Ovary (tissue), 9 donors: Measurements from ENCODE around the gene ZNF629. TPM values are rescaled to one million over a fixed set of nuclear protein-coding genes. Genes with fewer than 3 reads are reported as not detected.
"Not testable (repeated sequence)": the region's sequence is repeated elsewhere in the genome, so short reads cannot be mapped to it uniquely, and the experiment has no call there.

Source experiments
- DNase-seq, 5 donors: peaks; one replicate each; pipeline ENCODE4 v3.0.0-alpha.2; 2019 to 2020
- H3K27ac ChIP-seq, 2 donors: fragments of 200-600 bp; one replicate each; pipeline versions ENCODE4 v1.5.1 to v1.8.0; 2019 to 2022
- H3K27me3 ChIP-seq: fragments of 200-600 bp; one replicate; pipeline ENCODE4 v1.8.0; 2022
- H3K36me3 ChIP-seq: fragments of 200-600 bp; sonication (generic); one replicate; pipeline ENCODE4 v1.5.1; 2019
- H3K4me1 ChIP-seq: one replicate; pipeline ENCODE4 v1.8.1; 2013; ENCODE audit warnings: mild to moderate bottlenecking, moderate library complexity; ENCODE audit not compliant: insufficient read depth
- H3K4me3 ChIP-seq: fragments of 200-600 bp; sonication (generic); one replicate; pipeline ENCODE4 v1.5.1; 2017
- H3K9me3 ChIP-seq, 2 donors: fragments of 200-600 bp in 1 of 2; sonication (generic) in 1 of 2; one replicate each; pipeline versions ENCODE4 v1.5.1 to v1.8.1; 2013 to 2019; ENCODE audit warnings: mild to moderate bottlenecking in 1 of 2, moderate library complexity in 1 of 2
- CTCF ChIP-seq, 3 donors: fragments of 450-650 bp in 2 of 3; fragments of 200-600 bp in 1 of 3; IDR thresholded peaks; one replicate each; pipeline versions ENCODE4 v1.5.1 to v1.8.0; 2016 to 2022; ENCODE audit warnings: antibody characterized with exemption in 3 of 3, mild to moderate bottlenecking in 1 of 3
- EP300 ChIP-seq: sonication (generic); formaldehyde crosslinking; IDR thresholded peaks from one replicate; pipeline ENCODE4 v1.6.1; 2017; ENCODE audit warnings: antibody characterized with exemption
- POLR2A ChIP-seq: fragments of 450-650 bp; IDR thresholded peaks from one replicate; pipeline ENCODE4 v1.6.1; 2017; ENCODE audit warnings: antibody characterized with exemption, mild to moderate bottlenecking, moderate library complexity
- WGBS, 3 donors: extraction: QIAGEN DNeasy Blood & Tissue Kit in 1 of 3; methylation state at CpG; one replicate each; pipeline versions ENCODE4 v1.1.5 to v1.1.7; 2013 to 2017; 5-methylcytosine and 5-hydroxymethylcytosine counted together
- intact Hi-C, 4 donors: fragments of 100-400 bp; cut with DNase I; formaldehyde crosslinking; loops; one replicate each; pipeline versions ENCODE4 v1.11.0 to v1.15.1; 2022 to 2023
- polyA plus RNA-seq, 2 donors: library from polyadenylated mRNA; stranded (reverse); fragments of 200-250 nt in 1 of 2; fragments of 350-450 nt in 1 of 2; fragmentation: Illumina TruSeq in 1 of 2; extraction: RNeasy Lipid Tissue Mini Kit (QIAGEN cat#74804) in 1 of 2; gene quantifications; one replicate each; pipeline ENCODE4 v1.2.3, GENCODE V29; 2013 to 2014
- total RNA-seq, 7 donors: library from RNA; depleted of rRNA in 2 of 7; stranded (reverse); fragments of >200 nt in 2 of 7; fragmentation: NEBNext Ultra II Directional in 3 of 7; extraction: Animal tissue kit (Norgen Biotek cat#: 25700) in 3 of 7; gene quantifications; one replicate each; pipeline versions ENCODE4 v1.1.0 to v1.2.4, GENCODE V29; 2016 to 2023
- donor health status: DM: no; HTN: no; CAD: no; lungs with moderate emphysema.
- donor health status: DM: no; HTN: no; CAD: no.
- donor health status: Bipolar disorder and iron deficiency.
- donor health status: DM: yes; HTN: yes; CAD: no.
- donor health status: DM: no; HTN: no; CAD: no.
- donor health status: DM: yes; HTN: yes; CAD: no.

ZNF629 gene
- total and polyA plus RNA-seq, 9 donors = 8.2 to 26.3 (median 19.9) TPM

DNA sequence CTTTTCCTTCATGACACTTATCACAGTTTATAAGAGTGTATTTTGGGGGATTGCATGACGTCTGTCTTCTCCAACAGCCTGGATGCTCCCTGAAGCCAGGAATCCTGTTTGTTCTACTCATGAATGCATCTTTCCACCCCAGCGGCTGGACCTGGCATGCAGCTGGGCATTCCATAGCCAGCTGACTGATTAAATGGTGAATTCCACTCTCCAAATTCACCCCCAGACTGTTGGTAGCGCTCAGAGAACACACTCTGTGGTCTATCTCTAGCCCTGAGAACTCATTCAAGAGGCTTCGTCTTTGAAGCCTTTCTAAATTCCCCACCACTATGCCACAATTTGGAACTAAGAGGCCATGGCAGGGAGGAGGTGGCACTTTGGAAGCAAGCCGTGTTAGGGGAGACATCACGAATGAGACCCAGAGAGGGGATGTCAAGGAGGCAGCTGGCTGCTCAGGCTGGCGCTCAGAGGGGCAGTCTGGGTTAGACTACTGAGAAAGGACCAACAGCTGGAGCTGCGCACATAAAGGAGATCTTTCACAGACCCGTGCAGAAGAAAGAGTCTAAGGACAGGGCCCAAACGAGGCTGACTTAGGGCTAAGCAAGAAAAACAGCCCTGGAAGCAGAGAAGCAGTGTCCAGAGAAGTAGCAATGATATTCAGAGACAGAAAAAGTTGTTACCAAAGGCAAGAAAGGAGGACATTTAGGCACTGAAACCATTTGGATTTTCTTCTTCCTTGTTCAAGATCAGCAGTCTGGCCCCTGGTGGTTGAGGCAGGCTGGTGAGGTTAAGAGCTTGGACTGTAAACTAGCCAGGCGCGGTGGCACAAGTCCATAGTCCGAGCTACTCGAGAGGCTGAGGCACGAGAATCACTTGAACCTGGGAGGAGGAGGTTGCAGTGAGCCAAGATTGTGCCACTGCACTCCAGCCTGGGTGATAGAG is 42.4 kb upstream of the ZNF629 start:
- H3K27me3 ChIP-seq = no peaks in the 10 kb centered on the region
- no peak overlapping the region for H3K4me3 ChIP-seq
- H3K4me1 ChIP-seq = no peaks in the 10 kb centered on the region
- no peak overlapping the region for H3K27ac ChIP-seq
- no peak for DNase-seq
- 73 to 77% (median 77%) methylated on average over 15 of the region's 15 CpGs for WGBS, 3 donors
- no peaks in the 10 kb centered on the region for H3K9me3 ChIP-seq
- intact Hi-C loops = no loop called here
- no peaks in the 10 kb centered on the region for H3K36me3 ChIP-seq
- TF ChIP-seq EP300 (no peak), CTCF (IDR thresholded peaks at IDR 0.05) (no peak), POLR2A (no peak)

GRCh38 chr16:30821891-30822290 is 34.9 kb upstream of the ZNF629 start:
- H3K27ac ChIP-seq = no peak overlapping the region
- H3K4me1 ChIP-seq = no peaks in the 10 kb centered on the region
- intact Hi-C loops = no loop called here
- H3K36me3 ChIP-seq = no peaks in the 10 kb centered on the region
- no peak overlapping the region for H3K4me3 ChIP-seq
- no peaks in the 10 kb centered on the region for H3K9me3 ChIP-seq
- no peak for TF ChIP-seq POLR2A
- TF ChIP-seq CTCF (IDR thresholded peaks at IDR 0.05) = no peak
- TF ChIP-seq EP300 = no peak
- DNase-seq = no peak
- no peaks in the 10 kb centered on the region for H3K27me3 ChIP-seq
- WGBS, 3 donors = 86 to 90% (median 87%) methylated on average over 17 of the region's 17 CpGs

- H3K4me1 ChIP-seq, H3K27me3 ChIP-seq, H3K4me3 ChIP-seq, H3K36me3 ChIP-seq, H3K9me3 ChIP-seq, DNase-seq, intact Hi-C loops, H3K27ac ChIP-seq: not testable (repeated sequence)
- WGBS, 3 donors = 84 to 89% (median 88%) methylated on average over 9 of the region's 9 CpGs
Observed at GRCh38 chr16:30821441-30821840, 34.4 kb upstream of the ZNF629 start.

DNA sequence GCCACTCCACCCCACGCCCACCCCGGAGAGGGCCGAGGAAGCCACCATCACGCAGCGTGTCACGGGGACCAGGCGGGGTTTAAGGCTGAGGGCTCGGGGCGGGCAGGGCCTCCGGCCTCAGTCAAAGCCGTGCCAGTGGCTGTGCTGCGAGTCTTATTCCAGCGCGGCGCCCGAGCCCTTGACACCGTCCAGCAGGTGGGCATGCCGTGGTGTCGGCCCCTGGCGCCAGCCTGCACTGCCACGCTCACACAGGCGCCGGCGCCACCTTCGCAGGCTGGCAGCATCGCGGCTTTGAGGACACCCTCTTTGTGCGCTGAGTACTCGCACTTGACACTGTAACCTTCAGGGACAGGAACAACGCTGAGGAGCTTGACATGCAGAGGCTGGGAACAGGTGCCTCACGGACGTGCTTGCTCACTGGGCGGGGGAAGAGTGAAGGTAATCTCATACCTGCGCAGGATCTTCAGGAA is 34.0 kb upstream of the ZNF629 start:
- intact Hi-C loops = no loop called here
- no peak for TF ChIP-seq POLR2A
- TF ChIP-seq EP300 = no peak
- TF ChIP-seq CTCF (IDR thresholded peaks at IDR 0.05) = no peak
- Histone ChIP-seq H3K4me3 (no peak overlapping the region), H3K27me3 (no peaks in the 10 kb centered on the region), H3K9me3 (no peaks in the 10 kb centered on the region), H3K27ac (no peak overlapping the region), H3K36me3 (no peaks in the 10 kb centered on the region), H3K4me1 (no peaks in the 10 kb centered on the region)
- WGBS, 3 donors = 86 to 90% (median 86%) methylated on average over 34 of the region's 34 CpGs
- no peak for DNase-seq

DNA sequence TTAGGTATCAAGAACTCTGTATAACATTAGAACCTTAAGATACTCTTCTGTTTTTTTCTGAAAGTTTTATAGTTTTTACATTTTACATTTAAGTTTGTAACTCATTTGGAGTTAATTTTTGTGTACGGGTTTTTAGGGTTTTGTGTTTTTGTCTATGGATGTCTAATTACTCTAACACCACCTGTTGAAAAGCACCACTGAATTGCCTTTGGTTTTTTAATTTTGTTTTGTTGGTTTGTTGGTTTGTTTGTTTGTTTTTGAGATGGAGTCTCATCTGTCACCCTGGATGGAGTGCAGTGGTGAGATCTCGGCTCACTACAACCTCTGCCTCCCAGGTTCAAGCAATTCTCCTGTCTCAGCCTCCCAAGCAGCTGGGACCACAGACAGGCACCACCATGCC is 29.8 kb upstream of the ZNF629 start:
- Histone ChIP-seq H3K4me1 (peaks cover 3% of the 10 kb centered on the region), H3K27ac (no peak overlapping the region), H3K36me3 (no peaks in the 10 kb centered on the region), H3K27me3 (no peaks in the 10 kb centered on the region), H3K4me3 (no peak overlapping the region), H3K9me3 (no peaks in the 10 kb centered on the region)
- TF ChIP-seq POLR2A (no peak), EP300 (no peak), CTCF (IDR thresholded peaks at IDR 0.05) (no peak)
- intact Hi-C loops = no loop called here
- WGBS, 3 donors = 24 to 37% (median 24%) methylated on average over 2 of the region's 2 CpGs
- no peak for DNase-seq
